OCI-LY7 (cell line): ENCODE results near the gene EDAR. TPM values are rescaled to one million over a fixed set of nuclear protein-coding genes. Genes with fewer than 3 reads are reported as not detected.

Source experiments
- BruUV-seq: library from RNA; stranded (reverse); fragments of 400-500 nt; replicated peaks from 2 replicates; lab custom pipeline; 2021; lab: Mats Ljungman, UMichigan
- CTCF ChIA-PET: fragments of 300-600 bp; sonication (Branson Sonifier 250); formaldehyde crosslinking; loops from one replicate; lab custom pipeline; 2022; ENCODE audit warnings: antibody characterized with exemption; ENCODE audit not compliant: unreplicated experiment; lab: Charles Lee
- POLR2A ChIA-PET: fragments of 300-600 bp; sonication (Branson Sonifier 250); formaldehyde crosslinking; loops from one replicate; lab custom pipeline; 2022; ENCODE audit warnings: antibody characterized with exemption; lab: Charles Lee
- DNase-seq: peaks from one replicate; pipeline ENCODE4 v3.0.0-alpha.2; 2015; ENCODE audit warnings: low spot score
- H2AFZ ChIP-seq: fragments of 200-600 bp; sonication (generic), shearing (Covaris generic); 2 replicates; pipeline ENCODE4 v1.6.1; 2014; ENCODE audit warnings: mild to moderate bottlenecking, antibody characterized with exemption, low read length, moderate library complexity
- H3K27ac ChIP-seq: fragments of 200-600 bp; sonication (generic); 2 replicates; pipeline ENCODE4 v1.5.1; 2014; ENCODE audit warnings: mixed run types, low read depth, mild to moderate bottlenecking, moderate library complexity, low read length, inconsistent platforms; ENCODE audit not compliant: poor library complexity, severe bottlenecking
- H3K36me3 ChIP-seq: fragments of 200-600 bp; sonication (generic); 2 replicates; pipeline ENCODE4 v1.6.1; 2014; ENCODE audit warnings: mild to moderate bottlenecking, antibody characterized with exemption, low read length, moderate library complexity, mixed read lengths; ENCODE audit not compliant: insufficient read depth
- H3K4me1 ChIP-seq: fragments of 200-600 bp; sonication (generic); 2 replicates; pipeline ENCODE4 v1.5.1; 2014; ENCODE audit warnings: mild to moderate bottlenecking, low read length; ENCODE audit not compliant: insufficient read depth, poor library complexity, severe bottlenecking
- H3K4me2 ChIP-seq: fragments of 200-600 bp; sonication (generic); 2 replicates; pipeline ENCODE4 v1.6.1; 2014; ENCODE audit warnings: mild to moderate bottlenecking, low read length
- H3K4me3 ChIP-seq: fragments of 200-600 bp; sonication (generic); 2 replicates; pipeline ENCODE4 v1.5.1; 2014; ENCODE audit warnings: mild to moderate bottlenecking, low read depth, low read length; ENCODE audit not compliant: poor library complexity, severe bottlenecking
- H3K79me2 ChIP-seq: fragments of 200-600 bp; sonication (generic); 2 replicates; pipeline ENCODE4 v1.6.1; 2016; ENCODE audit warnings: low read depth, mild to moderate bottlenecking, low read length, moderate library complexity, mixed read lengths; ENCODE audit not compliant: insufficient read depth
- H3K9me2 ChIP-seq: fragments of 200-600 bp; sonication (generic); 2 replicates; pipeline ENCODE4 v1.6.1; 2016; ENCODE audit warnings: mild to moderate bottlenecking, low read length, mixed read lengths; ENCODE audit not compliant: insufficient read depth
- H3K9me3 ChIP-seq: fragments of 200-600 bp; sonication (generic); 2 replicates; pipeline ENCODE4 v1.6.1; 2014; ENCODE audit warnings: mild to moderate bottlenecking, mixed run types, low read length, mixed read lengths
- H4K20me1 ChIP-seq: fragments of 200-600 bp; sonication (generic); 2 replicates; pipeline ENCODE4 v1.6.1; 2014; ENCODE audit warnings: mild to moderate bottlenecking, antibody characterized with exemption, low read length, moderate library complexity, mixed read lengths; ENCODE audit not compliant: insufficient read depth
- CTCF ChIP-seq: fragments of 200-600 bp; sonication (generic); conservative IDR thresholded peaks from 2 replicates; pipeline ENCODE4 v1.5.1; 2014; ENCODE audit warnings: mild to moderate bottlenecking, antibody characterized with exemption, low read length, moderate library complexity, mixed read lengths
- EZH2phosphoT487 ChIP-seq: fragments of 200-600 bp; sonication (generic); IDR thresholded peaks from 2 replicates; pipeline ENCODE4 v1.6.1; 2018; ENCODE audit warnings: low read depth, borderline replicate concordance, mild to moderate bottlenecking, mixed run types, antibody characterized with exemption, low read length, moderate library complexity, mixed read lengths
- intact Hi-C: fragments of 100-400 bp; cut with micrococcal nuclease; formaldehyde crosslinking; loops from one replicate; pipeline ENCODE4 v1.10.0; 2022; ENCODE audit not compliant: unreplicated experiment
- total RNA-seq, 2 experiments: library from RNA; depleted of rRNA in 1 of 2; stranded (reverse); fragments of >200 nt in 1 of 2; shearing (Covaris generic) in 1 of 2; gene quantifications; 2 replicates each; pipeline ENCODE4 v1.2.3, GENCODE V29; 2014 to 2022

EDAR gene
- total RNA-seq, 2 experiments from 2014 or later = not detected

GRCh38 chr2:109018452-109018851 lies 29.4 kb upstream of the EDAR start:
- Histone ChIP-seq H3K36me3 (no peaks in the 10 kb centered on the region), H3K4me1 (no peaks in the 10 kb centered on the region), H3K9me3 (no peaks in the 10 kb centered on the region), H2AFZ (no peak overlapping the region), H3K4me3 (no peak overlapping the region), H3K9me2 (no peaks in the 10 kb centered on the region), H4K20me1 (no peaks in the 10 kb centered on the region), H3K4me2 (no peak overlapping the region), H3K79me2 (no peaks in the 10 kb centered on the region), H3K27ac (no peak overlapping the region)
- POLR2A ChIA-PET = no interaction called here
- BruUV-seq = no TSS peak
- intact Hi-C loops = no loop called here
- DNase-seq = no peak
- TF ChIP-seq CTCF (no peak), EZH2phosphoT487 (no peak)
- CTCF ChIA-PET = no interaction called here

GRCh38 chr2:109017017-109017416 lies 28.0 kb upstream of the EDAR start:
- no peak for DNase-seq
- BruUV-seq = no TSS peak
- H2AFZ ChIP-seq = no peak overlapping the region
- H3K27ac ChIP-seq = no peak overlapping the region
- H3K9me3 ChIP-seq = no peaks in the 10 kb centered on the region
- CTCF ChIA-PET = no interaction called here
- H3K36me3 ChIP-seq = no peaks in the 10 kb centered on the region
- no peak for TF ChIP-seq CTCF
- no peak for TF ChIP-seq EZH2phosphoT487
- intact Hi-C loops = no loop called here
- no peaks in the 10 kb centered on the region for H3K79me2 ChIP-seq
- H3K4me3 ChIP-seq = no peak overlapping the region
- POLR2A ChIA-PET = no interaction called here
- no peaks in the 10 kb centered on the region for H4K20me1 ChIP-seq
- H3K4me2 ChIP-seq = no peak overlapping the region
- H3K4me1 ChIP-seq = no peaks in the 10 kb centered on the region
- H3K9me2 ChIP-seq = no peaks in the 10 kb centered on the region

GRCh38 chr2:109016376-109016775 lies 27.4 kb upstream of the EDAR start:
- no peak overlapping the region for H3K4me3 ChIP-seq
- no peak overlapping the region for H2AFZ ChIP-seq
- no peaks in the 10 kb centered on the region for H4K20me1 ChIP-seq
- no peaks in the 10 kb centered on the region for H3K36me3 ChIP-seq
- H3K4me1 ChIP-seq = no peaks in the 10 kb centered on the region
- TF ChIP-seq EZH2phosphoT487 (no peak), CTCF (no peak)
- H3K4me2 ChIP-seq = no peak overlapping the region
- no TSS peak for BruUV-seq
- no peaks in the 10 kb centered on the region for H3K9me3 ChIP-seq
- H3K27ac ChIP-seq = no peak overlapping the region
- no peak for DNase-seq
- intact Hi-C loops = no loop called here
- no peaks in the 10 kb centered on the region for H3K9me2 ChIP-seq
- ChIA-PET POLR2A (no interaction called here), CTCF (no interaction called here)
- no peaks in the 10 kb centered on the region for H3K79me2 ChIP-seq
